ENCODE measurements around the gene C5. TPM values are rescaled to one million over a fixed set of nuclear protein-coding genes. Genes with fewer than 3 reads are reported as not detected.

C5 gene
- total and polyA plus RNA-seq, 4 donors = 4.5 to 9.7 (median 7.4) TPM

- H3K4me3 ChIP-seq (ENCODE audit: low read depth, low read length) = no peak overlapping the region
- H3K27ac ChIP-seq (ENCODE audit: low read depth, low read length) = no peak overlapping the region
- H3K27me3 ChIP-seq (ENCODE audit: control insufficient read depth, insufficient read depth, low read length) = no peaks in the 10 kb centered on the region
- H3K36me3 ChIP-seq (ENCODE audit: control insufficient read depth, insufficient read depth, low read length) = peaks cover 19% of the 10 kb centered on the region
- no peaks in the 10 kb centered on the region for H3K9me3 ChIP-seq (ENCODE audit: control insufficient read depth, insufficient read depth, low read length)
- 86% methylated on average over 10 of the region's 13 CpGs for WGBS (ENCODE audit: insufficient coverage)
- DNase-seq (ENCODE audit: low read depth in 4 of 6, low spot score in 6 of 6) = no peak
- peaks cover 5% of the 10 kb centered on the region for H3K4me1 ChIP-seq (ENCODE audit: control insufficient read depth, insufficient read depth, low read length)
These were observed 137.0 kb downstream of the C5 start for GRCh38 chr9:120912958-120913646.

GRCh38 chr9:120911295-120911837, 138.7 kb downstream of the C5 start:
- no peaks in the 10 kb centered on the region for H3K27me3 ChIP-seq (ENCODE audit: control insufficient read depth, insufficient read depth, low read length)
- no peak overlapping the region for H3K27ac ChIP-seq (ENCODE audit: low read depth, low read length)
- no peak for DNase-seq (ENCODE audit: low read depth in 4 of 6, low spot score in 6 of 6)
- no peaks in the 10 kb centered on the region for H3K9me3 ChIP-seq (ENCODE audit: control insufficient read depth, insufficient read depth, low read length)
- peaks cover 19% of the 10 kb centered on the region for H3K36me3 ChIP-seq (ENCODE audit: control insufficient read depth, insufficient read depth, low read length)
- peaks cover 5% of the 10 kb centered on the region for H3K4me1 ChIP-seq (ENCODE audit: control insufficient read depth, insufficient read depth, low read length)
- no peak overlapping the region for H3K4me3 ChIP-seq (ENCODE audit: low read depth, low read length)
- WGBS (ENCODE audit: insufficient coverage) = 88% methylated on average over 9 of the region's 9 CpGs

DNA sequence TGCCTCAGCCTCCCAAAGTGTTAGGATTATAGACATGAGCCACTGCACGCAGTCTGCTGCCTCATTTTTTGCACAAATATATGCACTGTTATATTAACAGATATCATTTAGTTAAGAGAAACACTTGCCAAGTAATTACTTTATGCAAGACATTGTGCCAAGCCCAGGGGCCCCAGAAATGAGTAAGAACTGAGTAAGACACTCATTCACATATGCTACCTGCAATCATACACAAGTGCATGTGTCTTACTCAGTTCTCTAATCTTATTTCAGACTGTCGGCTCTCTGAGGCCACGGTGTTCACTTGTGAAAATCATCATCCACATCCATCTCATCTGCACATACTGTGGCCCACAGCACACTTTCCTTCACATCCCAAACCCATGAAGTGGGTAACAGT, 139.4 kb downstream of the C5 start:
- H3K4me3 ChIP-seq (ENCODE audit: low read depth, low read length) = no peak overlapping the region
- WGBS (ENCODE audit: insufficient coverage) = 100% methylated on average over 1 of the region's 3 CpGs

GRCh38 chr9:120909904-120910303, 140.2 kb downstream of the C5 start:
- 76% methylated on average over 5 of the region's 5 CpGs for WGBS (ENCODE audit: insufficient coverage)
- no peaks in the 10 kb centered on the region for H3K9me3 ChIP-seq (ENCODE audit: control insufficient read depth, insufficient read depth, low read length)
- H3K27ac ChIP-seq (ENCODE audit: low read depth, low read length) = no peak overlapping the region
- DNase-seq (ENCODE audit: low read depth in 4 of 6, low spot score in 6 of 6) = no peak
- peaks cover 24% of the 10 kb centered on the region for H3K36me3 ChIP-seq (ENCODE audit: control insufficient read depth, insufficient read depth, low read length)
- H3K4me3 ChIP-seq (ENCODE audit: low read depth, low read length) = no peak overlapping the region
- H3K27me3 ChIP-seq (ENCODE audit: control insufficient read depth, insufficient read depth, low read length) = no peaks in the 10 kb centered on the region
- H3K4me1 ChIP-seq (ENCODE audit: control insufficient read depth, insufficient read depth, low read length) = peaks cover 5% of the 10 kb centered on the region

More for the DNA sequence above, 139.4 kb downstream of the C5 start:
- Histone ChIP-seq H3K36me3 (ENCODE audit: control insufficient read depth, insufficient read depth, low read length) (peaks cover 19% of the 10 kb centered on the region), H3K9me3 (ENCODE audit: control insufficient read depth, insufficient read depth, low read length) (no peaks in the 10 kb centered on the region), H3K4me1 (ENCODE audit: control insufficient read depth, insufficient read depth, low read length) (peaks cover 5% of the 10 kb centered on the region), H3K27me3 (ENCODE audit: control insufficient read depth, insufficient read depth, low read length) (no peaks in the 10 kb centered on the region), H3K27ac (ENCODE audit: low read depth, low read length) (no peak overlapping the region)
- no peak for DNase-seq (ENCODE audit: low read depth in 4 of 6, low spot score in 6 of 6)

DNA sequence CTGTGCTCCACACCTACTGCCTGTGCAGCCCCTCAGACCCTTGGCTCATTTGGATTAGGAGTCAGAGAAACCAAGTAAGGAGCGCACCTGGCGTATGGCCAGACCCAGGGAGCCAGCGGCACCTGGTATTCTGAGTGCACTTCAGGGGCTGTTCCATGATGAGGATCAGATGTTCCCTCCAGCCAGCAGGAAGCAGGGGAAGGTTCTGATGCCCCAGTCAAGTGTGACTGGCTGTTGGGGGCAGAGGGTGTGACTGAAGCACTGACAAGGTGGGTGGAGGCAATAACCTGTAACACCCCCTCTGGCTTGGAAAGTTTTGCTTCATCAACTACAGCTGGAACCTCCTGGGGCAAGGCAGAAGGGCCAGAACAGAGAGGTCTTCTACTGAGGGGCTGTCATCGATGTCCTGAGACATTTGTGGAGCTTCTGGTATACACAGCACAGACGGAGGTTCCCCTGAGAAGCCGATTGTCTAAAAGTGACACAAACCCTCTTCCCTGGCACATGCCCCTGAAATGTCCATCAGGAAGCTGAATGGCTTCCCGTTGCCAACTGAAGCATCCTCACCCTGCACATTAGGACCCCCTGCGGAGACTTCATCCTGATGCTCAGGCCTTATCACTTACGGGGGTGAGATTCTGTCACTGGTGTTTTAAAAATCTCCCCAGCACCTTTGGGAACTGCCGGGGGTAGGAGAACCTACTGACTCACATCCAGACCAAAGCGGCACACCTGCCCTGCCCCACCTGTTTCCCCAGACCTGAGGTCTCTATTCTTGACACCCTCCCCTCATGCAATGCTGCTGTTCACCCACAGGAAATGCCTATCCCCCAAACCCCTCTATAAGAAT, 144.5 kb downstream of the C5 start:
- Histone ChIP-seq H3K27ac (ENCODE audit: low read depth, low read length) (no peak overlapping the region), H3K27me3 (ENCODE audit: control insufficient read depth, insufficient read depth, low read length) (no peaks in the 10 kb centered on the region), H3K9me3 (ENCODE audit: control insufficient read depth, insufficient read depth, low read length) (no peaks in the 10 kb centered on the region), H3K36me3 (ENCODE audit: control insufficient read depth, insufficient read depth, low read length) (peaks cover 18% of the 10 kb centered on the region), H3K4me3 (ENCODE audit: low read depth, low read length) (no peak overlapping the region), H3K4me1 (ENCODE audit: control insufficient read depth, insufficient read depth, low read length) (no peaks in the 10 kb centered on the region)
- DNase-seq (ENCODE audit: low read depth in 4 of 6, low spot score in 6 of 6) = no peak
- 94% methylated on average over 7 of the region's 11 CpGs for WGBS (ENCODE audit: insufficient coverage)

DNA sequence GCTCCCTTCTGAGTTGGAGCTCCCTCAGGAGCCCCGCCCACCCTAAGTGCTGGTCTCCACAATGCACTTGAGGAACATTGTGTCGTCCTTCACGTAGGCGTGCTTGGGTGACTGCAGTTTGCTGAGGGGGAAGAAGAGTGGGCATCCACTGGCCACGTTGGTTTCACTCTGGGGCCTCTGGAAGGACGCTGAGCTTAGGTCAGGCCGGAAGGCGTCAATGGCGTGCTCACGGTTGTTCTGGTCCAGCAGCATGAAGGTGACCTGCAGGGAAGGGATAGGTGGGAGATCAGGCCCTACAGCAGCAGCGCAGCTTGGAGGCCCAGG, 145.1 kb downstream of the C5 start:
- Histone ChIP-seq H3K4me1 (ENCODE audit: control insufficient read depth, insufficient read depth, low read length) (no peaks in the 10 kb centered on the region), H3K9me3 (ENCODE audit: control insufficient read depth, insufficient read depth, low read length) (no peaks in the 10 kb centered on the region), H3K27me3 (ENCODE audit: control insufficient read depth, insufficient read depth, low read length) (no peaks in the 10 kb centered on the region), H3K4me3 (ENCODE audit: low read depth, low read length) (no peak overlapping the region), H3K36me3 (ENCODE audit: control insufficient read depth, insufficient read depth, low read length) (peaks cover 17% of the 10 kb centered on the region), H3K27ac (ENCODE audit: low read depth, low read length) (no peak overlapping the region)
- WGBS (ENCODE audit: insufficient coverage) = 96% methylated on average over 11 of the region's 11 CpGs
- no peak for DNase-seq (ENCODE audit: low read depth in 4 of 6, low spot score in 6 of 6)

DNA sequence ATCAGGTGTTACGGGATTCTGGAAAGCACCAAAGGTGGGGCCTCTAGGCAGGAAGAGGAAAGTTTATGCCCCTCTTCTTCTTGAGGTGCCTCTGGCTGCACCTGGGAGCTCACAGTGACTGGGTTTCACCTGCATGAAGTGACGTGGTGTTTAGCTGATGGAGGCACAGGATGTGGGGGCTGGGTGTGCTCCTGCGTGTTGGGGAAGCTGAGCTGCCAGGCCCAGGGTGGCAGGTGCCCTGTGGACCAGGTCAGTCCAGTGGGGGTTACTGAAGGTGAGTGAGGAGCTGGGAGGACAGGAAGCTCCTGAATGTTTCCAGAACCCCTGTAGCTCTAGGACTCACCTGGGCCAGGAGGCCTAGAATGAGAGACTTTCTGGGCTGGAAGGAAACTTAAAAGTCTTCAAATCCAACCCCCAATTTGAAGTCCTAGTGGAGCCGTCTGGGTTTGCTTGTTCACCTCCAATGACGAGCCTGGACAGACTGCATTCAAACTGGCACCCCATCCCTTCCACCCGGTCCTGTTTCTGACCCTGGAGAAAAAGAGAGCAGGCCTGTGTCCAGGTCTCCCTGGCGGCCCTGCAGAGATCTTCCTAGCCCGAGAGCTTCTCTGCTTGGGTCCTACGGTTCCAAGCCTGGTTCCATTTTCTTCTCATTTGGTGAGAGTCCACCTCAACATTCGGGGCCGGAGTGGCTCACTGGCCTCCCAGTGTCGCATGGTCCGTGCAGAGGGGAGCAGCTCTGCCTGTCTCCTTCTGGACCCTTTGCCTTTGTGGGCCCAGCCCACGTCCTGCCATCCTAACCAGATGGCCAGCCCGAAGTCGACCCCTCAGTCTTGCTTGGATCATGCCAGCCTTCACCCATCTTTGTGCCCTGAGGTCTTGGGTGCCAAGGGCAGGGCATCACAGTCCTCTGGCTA, 145.8 kb downstream of the C5 start:
- no peak for DNase-seq (ENCODE audit: low read depth in 4 of 6, low spot score in 6 of 6)
- H3K36me3 ChIP-seq (ENCODE audit: control insufficient read depth, insufficient read depth, low read length) = peaks cover 12% of the 10 kb centered on the region
- no peak overlapping the region for H3K27ac ChIP-seq (ENCODE audit: low read depth, low read length)
- H3K4me1 ChIP-seq (ENCODE audit: control insufficient read depth, insufficient read depth, low read length) = no peaks in the 10 kb centered on the region
- no peak overlapping the region for H3K4me3 ChIP-seq (ENCODE audit: low read depth, low read length)
- no peaks in the 10 kb centered on the region for H3K27me3 ChIP-seq (ENCODE audit: control insufficient read depth, insufficient read depth, low read length)
- 93% methylated on average over 16 of the region's 16 CpGs for WGBS (ENCODE audit: insufficient coverage)
- H3K9me3 ChIP-seq (ENCODE audit: control insufficient read depth, insufficient read depth, low read length) = no peaks in the 10 kb centered on the region

DNA sequence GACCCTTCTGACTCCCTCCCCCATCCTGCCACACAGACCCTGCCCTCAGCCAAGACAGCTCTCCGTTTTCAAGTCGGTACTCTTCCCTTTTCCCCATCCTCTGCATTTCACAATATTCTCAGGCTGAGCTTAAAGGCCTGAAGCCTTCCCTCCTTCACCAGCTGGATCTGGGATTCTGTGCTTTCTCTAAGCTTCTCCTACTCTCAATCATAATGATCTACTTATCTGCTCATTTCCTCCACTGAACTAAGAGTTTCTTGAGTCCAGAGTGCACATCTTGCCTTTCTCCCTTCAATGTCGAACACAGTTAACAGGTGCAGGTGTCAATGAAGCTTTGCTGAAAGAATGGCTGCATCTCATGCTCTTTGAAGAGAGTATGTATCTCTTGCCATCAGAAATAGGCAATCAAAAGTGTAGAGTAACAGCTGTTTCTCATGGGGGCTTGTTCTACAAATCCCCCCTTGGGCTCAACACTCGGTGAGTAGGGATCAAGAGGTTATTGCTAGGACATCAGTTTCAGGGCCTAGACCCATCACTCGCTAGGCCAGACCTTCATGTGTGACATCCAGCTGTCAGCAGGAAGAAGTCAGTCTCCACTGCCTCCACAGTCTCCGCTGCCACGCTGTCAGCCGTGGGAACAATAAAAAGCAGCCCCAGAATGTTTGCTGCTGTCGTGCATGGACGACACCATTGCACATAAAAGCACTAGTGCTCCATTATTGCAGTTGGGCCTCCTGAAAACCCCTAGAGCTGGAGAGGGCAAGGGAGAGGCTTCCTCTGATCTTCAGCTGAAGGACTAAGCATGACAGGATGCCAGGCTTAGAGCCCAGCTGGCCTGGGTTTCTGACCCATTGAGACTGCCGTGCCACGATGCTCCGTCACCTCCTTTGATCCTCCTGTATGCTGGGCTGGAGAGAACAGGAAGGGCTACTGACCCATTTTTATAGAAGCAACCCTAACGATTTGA, 147.2 kb downstream of the C5 start:
- Histone ChIP-seq H3K4me3 (ENCODE audit: low read depth, low read length) (no peak overlapping the region), H3K4me1 (ENCODE audit: control insufficient read depth, insufficient read depth, low read length) (no peaks in the 10 kb centered on the region), H3K27ac (ENCODE audit: low read depth, low read length) (no peak overlapping the region), H3K36me3 (ENCODE audit: control insufficient read depth, insufficient read depth, low read length) (peaks cover 12% of the 10 kb centered on the region), H3K27me3 (ENCODE audit: control insufficient read depth, insufficient read depth, low read length) (no peaks in the 10 kb centered on the region), H3K9me3 (ENCODE audit: control insufficient read depth, insufficient read depth, low read length) (no peaks in the 10 kb centered on the region)
- 66% methylated on average over 12 of the region's 14 CpGs for WGBS (ENCODE audit: insufficient coverage)
- DNase-seq (ENCODE audit: low read depth in 4 of 6, low spot score in 6 of 6) = no peak

Data from spinal cord (tissue), 10 donors.